WTC11 (cell line): ENCODE data around the gene HDAC5.

ENCODE experiments used
- ATF6 ChIP-seq: sonication (generic); formaldehyde crosslinking; IDR thresholded peaks from 2 replicates; pipeline ENCODE4 v1.8.1; 2023; ENCODE audit warnings: mild to moderate bottlenecking, missing genetic modification reagents
- CREB1 ChIP-seq: sonication (generic); formaldehyde crosslinking; IDR thresholded peaks from 2 replicates; pipeline ENCODE4 v1.8.0; 2023; ENCODE audit warnings: mild to moderate bottlenecking, missing genetic modification reagents
- CTCF ChIP-seq: fragments of 200-600 bp; IDR thresholded peaks from 2 replicates; pipeline ENCODE4 v1.8.0; 2022; ENCODE audit warnings: antibody characterized with exemption
- E2F5 ChIP-seq: sonication (generic); formaldehyde crosslinking; IDR thresholded peaks from 2 replicates; pipeline ENCODE4 v1.8.1; 2022; ENCODE audit warnings: mild to moderate bottlenecking, moderate library complexity, missing genetic modification reagents
- FOXP1 ChIP-seq: sonication (generic); formaldehyde crosslinking; IDR thresholded peaks from 2 replicates; pipeline ENCODE4 v1.8.0; 2022; ENCODE audit warnings: missing genetic modification reagents, mild to moderate bottlenecking, moderate library complexity, borderline replicate concordance
- HMGXB4 ChIP-seq: sonication (generic); formaldehyde crosslinking; IDR thresholded peaks from 2 replicates; pipeline ENCODE4 v1.8.1; 2023; ENCODE audit warnings: mild to moderate bottlenecking, moderate library complexity, missing genetic modification reagents
- IRF1 ChIP-seq: sonication (generic); formaldehyde crosslinking; IDR thresholded peaks from 2 replicates; pipeline ENCODE4 v1.8.0; 2023; ENCODE audit warnings: missing genetic modification reagents
- NFE2L1 ChIP-seq: sonication (generic); formaldehyde crosslinking; IDR thresholded peaks from 2 replicates; pipeline ENCODE4 v1.8.1; 2023; ENCODE audit warnings: missing genetic modification reagents
- TEAD1 ChIP-seq: sonication (generic); formaldehyde crosslinking; IDR thresholded peaks from 2 replicates; pipeline ENCODE4 v1.8.0; 2022; ENCODE audit warnings: mild to moderate bottlenecking, missing genetic modification reagents
- ZBTB43 ChIP-seq: sonication (generic); formaldehyde crosslinking; IDR thresholded peaks from 2 replicates; pipeline ENCODE4 v1.8.1; 2023; ENCODE audit warnings: mild to moderate bottlenecking, missing genetic modification reagents
- ZNF121 ChIP-seq: sonication (generic); formaldehyde crosslinking; IDR thresholded peaks from 2 replicates; pipeline ENCODE4 v1.8.0; 2023; ENCODE audit warnings: missing genetic modification reagents
- ZNF232 ChIP-seq: sonication (generic); formaldehyde crosslinking; IDR thresholded peaks from 2 replicates; pipeline ENCODE4 v1.8.0; 2022; ENCODE audit warnings: mild to moderate bottlenecking, missing genetic modification reagents

GRCh38 chr17:44071772-44072171 lies 51.7 kb downstream of the HDAC5 start:
- no peak for TF ChIP-seq CTCF
- TF ChIP-seq NFE2L1 (CRISPR knock-in tag) = no peak
- TF ChIP-seq IRF1 (CRISPR knock-in tag) = no peak
- no peak for TF ChIP-seq ZNF232 (CRISPR knock-in tag)
- no peak for TF ChIP-seq HMGXB4
- no peak for TF ChIP-seq ZBTB43 (CRISPR knock-in tag)
- TF ChIP-seq ATF6 (CRISPR knock-in tag) = no peak
- TF ChIP-seq TEAD1 (CRISPR knock-in tag) = no peak
- TF ChIP-seq CREB1 (CRISPR knock-in tag) = no peak
- TF ChIP-seq E2F5 (CRISPR knock-in tag) = no peak
- TF ChIP-seq FOXP1 = no peak
- no peak for TF ChIP-seq ZNF121 (CRISPR knock-in tag)
